SKM-1 (cell line): ENCODE measurements around the gene CYP3A4.
"Not testable (repeated sequence)": the region's sequence is repeated elsewhere in the genome, so short reads cannot be mapped to it uniquely, and the experiment has no call there.

Experiments
- DNase-seq: peaks from one replicate; lab custom pipeline; 2025; ENCODE audit not compliant: unreplicated experiment; lab: John Stamatoyannopoulos, UW

Gene CYP3A4

DNA sequence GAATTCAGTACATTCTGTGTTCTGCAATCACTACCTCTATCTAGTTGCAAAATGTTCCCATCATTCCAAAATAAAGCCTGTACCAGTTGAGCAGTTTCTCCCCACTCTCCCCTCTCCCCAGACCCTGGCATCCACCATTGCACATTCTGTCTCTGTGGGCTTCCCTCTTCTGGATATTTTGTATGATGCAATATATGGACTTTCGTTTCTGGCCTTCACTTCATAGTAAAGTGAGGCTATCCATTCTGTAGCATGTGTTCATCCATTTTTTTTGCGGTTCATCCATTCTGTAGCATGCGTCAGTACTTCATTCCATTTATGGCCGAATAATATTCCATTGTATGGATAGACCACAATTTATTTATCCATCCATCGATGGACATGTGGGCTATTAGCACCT lies 9.5 kb upstream of the CYP3A4 start:
- DNase-seq, result no peak

DNA sequence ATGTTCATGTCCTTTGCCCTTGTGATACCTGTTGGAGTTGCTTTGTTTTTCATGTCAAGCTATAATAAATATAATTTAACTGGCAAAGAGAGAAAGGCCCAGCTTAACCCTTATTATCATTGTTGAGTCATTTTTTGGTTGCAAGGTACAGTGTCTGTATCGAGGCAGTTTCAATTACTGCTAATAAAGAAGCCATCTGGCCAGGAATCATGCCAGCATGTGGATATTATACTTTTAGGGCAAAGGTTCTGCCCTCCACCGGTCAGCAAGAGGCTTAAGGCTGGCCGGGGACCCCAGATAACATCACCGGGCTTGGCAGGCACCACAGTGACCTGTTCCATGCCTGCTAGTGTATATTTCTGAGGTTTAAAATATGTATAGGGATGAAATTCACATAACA lies 9.0 kb upstream of the CYP3A4 start:
- no peak for DNase-seq

DNA sequence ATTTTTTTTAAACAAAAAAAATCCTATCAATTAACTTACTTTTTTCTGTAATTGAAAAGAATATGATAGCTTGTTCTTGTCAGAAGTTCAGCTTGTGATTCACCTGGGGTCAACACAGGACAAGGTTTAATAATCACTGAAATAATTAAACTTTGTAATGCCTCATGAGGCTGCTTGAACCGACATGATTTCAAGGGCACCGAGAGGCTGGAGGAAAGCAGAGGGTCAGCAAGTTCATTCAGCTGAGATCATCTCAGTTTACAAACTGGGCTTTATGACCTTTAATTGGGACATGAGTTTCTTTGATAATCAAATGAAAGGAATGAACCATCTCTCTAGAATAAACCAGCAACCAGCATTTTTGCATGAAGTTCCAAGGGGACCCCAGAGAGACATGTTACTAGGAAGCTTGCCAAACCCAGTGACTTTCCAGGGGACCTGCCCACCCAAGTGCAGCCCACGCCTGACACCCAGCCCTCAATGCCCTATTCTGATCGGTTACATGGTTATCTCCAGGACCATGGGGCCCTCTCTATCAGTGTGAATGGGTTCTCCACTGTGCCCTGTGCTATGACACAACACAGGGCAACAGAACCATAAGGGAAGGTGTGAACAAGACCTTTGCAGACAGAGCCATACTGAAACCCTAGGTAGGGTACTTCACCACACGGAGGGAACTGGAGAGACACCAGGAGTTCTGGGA lies 7.8 kb upstream of the CYP3A4 start:
- no peak for DNase-seq

DNA sequence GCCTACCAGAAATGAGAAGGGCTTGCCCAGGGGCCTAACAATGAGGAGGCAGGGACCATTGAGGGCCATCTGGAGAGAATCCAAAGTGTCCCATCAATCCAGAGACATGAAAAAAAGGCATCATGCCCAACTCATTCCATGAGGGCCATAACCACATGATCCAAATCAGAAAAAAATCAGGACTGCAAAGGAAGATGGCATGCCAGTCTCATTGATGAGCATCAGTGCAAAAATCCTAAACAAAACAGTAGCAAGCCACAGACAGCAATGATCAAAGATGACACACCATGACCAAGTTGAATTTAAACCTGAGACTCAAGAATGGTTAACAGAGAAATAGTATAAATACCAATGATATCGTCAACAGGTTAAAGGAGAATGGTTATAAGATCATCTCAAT lies 7.0 kb upstream of the CYP3A4 start:
- DNase-seq, result no peak

DNA sequence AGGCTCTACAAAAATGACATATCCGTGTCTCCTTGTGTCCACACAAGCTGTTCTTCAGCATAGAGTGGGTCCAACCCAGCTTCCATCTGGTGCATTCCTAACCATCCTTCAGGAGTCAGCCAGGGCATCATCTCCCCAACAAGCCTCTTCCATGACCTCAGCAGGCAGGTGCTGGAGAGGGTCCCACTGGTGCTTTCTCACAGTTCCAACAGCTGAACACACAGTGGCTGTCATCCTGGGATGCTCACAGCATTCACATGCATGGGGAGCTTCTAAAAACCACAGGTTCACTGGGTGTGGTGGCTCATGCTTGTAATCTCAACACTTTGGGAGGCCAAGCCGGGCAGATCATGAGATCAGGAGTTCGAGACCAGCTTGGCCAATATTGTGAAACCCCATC lies 6.4 kb upstream of the CYP3A4 start:
- no peak for DNase-seq

DNA sequence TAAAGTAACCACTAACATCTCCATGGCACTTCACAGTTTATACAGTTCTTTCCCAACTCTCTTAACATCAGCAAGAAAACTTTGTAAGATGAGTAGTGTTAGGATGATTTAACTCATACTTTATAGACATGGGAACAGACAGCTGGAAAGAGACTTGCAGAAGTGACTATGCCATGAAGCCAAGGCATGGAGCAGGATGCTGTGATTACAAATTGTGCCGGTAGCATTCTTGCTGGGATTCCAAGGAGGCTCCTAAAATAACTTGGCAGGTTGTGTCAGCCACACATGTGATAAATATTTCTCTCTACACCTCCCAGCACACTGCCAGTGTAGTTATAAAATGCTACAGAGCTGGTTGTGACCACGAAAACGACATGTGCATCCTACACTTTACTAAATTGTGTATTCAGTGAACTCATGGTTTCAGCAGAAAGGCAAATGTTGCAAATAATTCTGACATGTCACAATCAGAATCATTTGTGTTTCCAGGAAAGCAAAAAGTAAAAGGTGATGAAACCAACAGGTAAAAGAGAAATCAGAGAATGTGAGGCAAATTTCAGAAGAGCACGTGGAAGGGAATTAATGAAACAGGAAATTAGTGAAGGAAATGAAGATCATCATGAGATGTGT lies 5.6 kb upstream of the CYP3A4 start:
- DNase-seq, result no peak

DNA sequence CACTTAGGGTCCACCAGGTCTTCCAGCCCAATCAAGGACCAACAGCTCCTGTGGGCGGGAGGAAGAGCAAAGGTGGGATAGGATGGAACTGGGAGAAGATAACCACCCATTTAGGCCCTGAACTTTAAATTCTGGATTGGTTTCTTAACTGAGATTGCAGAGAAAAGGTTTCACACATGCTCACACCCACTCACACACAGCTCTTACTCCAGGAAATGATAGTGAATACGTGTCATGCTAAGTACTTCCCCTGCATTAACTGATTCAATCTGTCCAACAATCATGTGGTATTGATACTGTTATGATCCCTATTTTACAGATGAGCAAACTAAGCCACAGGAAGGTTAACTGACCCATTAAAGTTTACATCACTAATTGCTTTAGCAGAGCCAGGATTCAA lies 4.6 kb upstream of the CYP3A4 start:
- no peak for DNase-seq

DNA sequence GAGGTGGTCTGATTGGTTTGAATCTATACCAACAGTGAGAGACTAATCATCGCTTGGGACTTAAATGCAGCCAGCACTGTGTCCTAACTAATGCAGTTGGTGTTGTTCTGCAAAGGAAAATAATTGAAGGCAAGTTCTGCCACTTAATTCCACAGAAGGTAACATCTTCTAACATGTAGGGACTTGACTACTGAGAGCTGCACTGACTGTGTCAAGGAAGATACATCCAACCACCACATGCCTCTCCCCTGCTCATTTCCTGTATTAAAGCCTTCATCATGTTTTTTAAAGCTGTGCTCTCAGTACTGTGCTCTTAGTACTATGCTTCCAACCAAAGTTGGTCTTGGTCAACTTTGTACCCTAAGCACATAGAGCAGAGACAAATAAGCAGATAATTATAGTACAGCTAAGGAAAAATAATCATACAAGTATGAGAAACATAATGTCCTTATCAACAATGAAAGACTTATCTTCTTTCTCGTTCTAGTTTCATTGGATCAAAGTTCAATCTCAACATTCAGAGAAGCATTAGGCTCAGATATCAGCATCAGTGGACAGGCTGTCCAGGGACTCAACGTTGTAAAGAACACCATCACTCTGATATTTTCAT lies 2.8 kb upstream of the CYP3A4 start:
- no peak for DNase-seq

DNA sequence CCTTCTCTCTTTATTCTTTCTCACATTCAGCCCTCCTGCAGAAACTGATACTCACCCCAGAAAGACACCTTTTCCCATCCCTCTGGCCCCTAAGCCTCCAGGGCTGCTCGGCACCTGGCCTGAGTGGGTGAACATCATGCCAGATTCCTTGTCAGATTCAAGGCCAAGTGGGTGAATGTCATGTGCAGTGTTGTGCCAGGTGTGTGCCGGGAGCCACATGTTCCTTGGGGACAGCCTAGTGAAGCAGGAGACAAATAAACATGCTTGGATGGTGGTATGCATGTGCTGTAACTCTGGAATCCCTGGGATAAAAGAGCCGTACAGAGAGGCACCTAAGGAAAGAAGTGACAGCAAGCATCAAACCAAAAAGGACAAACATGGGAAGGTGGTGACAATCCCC lies 1.7 kb upstream of the CYP3A4 start:
- DNase-seq, result not testable (repeated sequence)

DNA sequence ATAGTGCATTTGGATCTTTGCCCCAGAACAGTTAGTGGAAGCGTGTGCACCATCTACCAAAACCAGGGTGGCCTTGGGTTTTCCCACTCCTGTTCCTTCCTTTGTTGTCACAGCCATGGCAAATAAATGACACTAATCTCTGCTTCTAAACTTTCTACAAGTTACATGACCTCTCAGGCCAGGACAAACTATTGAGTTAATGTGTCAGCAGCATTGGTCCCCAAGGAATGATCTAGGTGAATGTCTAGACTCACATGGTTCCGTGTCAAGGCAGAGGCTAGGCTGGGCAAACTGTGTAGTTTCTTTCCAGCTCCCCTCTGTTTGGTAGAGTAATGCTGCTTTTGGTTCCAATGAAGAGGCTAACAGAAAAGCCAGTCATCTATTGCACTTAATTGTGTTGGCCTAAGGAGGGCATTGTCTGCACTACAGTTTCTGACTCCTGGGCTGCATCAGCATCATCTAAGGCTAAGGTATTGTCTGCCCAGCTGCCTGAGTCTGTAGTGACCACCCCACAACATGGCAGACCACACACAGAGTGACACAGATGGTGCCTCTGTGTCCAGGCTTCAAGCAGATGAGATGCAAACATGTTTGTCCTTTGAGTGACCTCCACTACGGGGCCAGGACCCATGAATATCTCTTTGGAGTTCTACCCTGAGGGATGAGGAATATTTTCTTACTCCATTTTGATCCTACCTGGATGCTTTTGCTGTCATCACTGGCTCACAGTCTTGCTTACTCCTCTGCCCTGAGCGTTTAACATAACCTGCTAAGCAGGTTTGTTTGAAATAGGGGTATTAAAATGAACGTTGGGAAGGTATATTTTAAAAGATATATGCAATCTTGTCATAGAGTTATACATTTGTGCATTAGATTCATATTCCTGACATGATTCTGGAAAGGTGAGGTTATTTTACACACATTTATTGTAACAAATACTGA lies 1.7 kb downstream of the CYP3A4 start:
- DNase-seq, result no peak

DNA sequence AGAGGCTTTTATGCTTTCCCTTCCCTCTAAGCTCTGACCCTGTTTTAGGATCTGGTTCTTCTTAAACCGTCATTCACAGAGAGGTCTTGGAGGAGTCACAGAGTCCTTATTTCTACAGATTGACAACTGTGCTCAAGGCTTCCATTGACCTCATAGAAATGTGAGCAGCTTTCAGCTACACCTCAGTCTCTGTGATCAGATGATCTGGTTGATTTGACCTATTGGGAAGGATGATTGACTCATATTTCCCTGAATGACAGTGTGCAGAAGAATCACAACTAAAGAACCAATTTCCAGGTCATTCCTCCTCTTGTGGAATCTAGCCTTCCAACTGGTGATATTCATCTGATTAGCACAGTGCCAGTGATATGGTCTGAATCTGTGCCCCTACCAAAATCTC lies 3.4 kb downstream of the CYP3A4 start:
- DNase-seq, result no peak

DNA sequence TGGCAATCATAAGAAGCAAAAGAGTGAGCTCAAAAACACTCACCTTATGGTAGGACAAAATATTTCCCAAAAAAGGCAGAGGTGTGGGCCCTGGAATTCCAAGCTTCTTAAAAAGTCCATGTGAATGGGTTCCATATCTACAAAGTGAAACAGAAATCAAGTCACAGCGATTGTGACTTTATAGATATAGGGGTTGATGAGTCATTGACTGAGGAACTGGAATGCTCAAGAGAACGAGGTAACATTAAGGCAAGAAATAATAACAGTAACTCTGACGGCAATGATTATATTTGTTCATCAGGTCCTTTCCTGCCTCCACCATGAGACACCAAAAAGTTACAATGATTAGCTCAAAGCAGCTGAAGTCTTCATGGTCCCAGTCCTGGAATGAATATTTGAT lies 4.0 kb downstream of the CYP3A4 start:
- no peak for DNase-seq

DNA sequence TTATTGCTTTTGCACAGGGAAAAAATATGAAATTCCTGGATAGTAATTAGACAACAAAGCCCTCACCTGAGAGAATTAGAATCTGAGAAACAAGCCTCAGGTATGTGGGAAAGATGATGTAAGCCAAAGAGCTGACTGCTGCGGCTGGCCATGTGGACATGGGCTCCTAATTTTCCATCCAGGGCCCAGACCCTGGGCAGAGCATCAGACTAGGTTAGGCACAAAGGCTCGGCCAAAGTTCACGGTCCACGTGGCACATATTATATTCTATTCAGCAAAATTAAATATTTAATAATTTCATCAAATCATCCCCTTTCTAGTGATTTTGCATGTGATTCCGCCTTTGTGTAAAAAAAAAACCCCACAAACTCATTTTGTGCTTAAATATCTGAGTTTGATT lies 5.1 kb downstream of the CYP3A4 start:
- DNase-seq, result no peak

DNA sequence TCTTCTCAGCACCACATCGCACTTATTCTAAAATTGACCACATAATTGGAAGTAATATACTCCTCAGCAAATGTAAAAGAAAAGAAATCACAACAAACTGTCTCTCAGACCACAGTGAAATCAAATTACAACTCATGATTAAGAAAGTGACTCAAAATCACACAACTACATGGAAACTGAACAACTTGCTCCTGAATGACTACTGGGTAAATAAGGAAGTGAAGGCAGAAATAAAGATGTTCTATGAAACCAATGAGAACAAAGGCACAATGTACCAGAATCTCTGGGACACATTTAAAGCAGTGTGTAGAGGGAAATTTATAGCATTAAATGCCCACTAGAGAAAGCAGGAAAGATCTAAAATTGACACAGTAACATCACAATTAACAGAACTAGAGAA lies 10.6 kb downstream of the CYP3A4 start:
- DNase-seq, result not testable (repeated sequence)

DNA sequence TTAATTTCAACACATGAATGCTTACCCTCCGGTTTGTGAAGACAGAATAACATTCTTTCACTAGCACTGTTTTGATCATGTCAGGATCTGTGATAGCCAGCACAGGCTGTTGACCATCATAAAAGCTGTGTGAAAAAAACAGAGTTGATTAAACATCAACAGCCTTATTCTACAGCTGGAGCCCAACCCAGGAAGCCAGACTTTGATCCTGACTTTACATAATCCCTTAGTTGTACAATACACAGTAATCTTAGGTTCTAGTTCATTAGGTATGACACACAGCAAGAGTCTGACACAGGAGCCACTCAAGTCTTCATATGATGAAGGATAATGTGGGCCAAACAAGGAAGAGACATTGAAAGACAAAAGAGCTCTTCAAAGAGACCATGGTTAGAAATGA lies 11.4 kb downstream of the CYP3A4 start:
- DNase-seq, result no peak

DNA sequence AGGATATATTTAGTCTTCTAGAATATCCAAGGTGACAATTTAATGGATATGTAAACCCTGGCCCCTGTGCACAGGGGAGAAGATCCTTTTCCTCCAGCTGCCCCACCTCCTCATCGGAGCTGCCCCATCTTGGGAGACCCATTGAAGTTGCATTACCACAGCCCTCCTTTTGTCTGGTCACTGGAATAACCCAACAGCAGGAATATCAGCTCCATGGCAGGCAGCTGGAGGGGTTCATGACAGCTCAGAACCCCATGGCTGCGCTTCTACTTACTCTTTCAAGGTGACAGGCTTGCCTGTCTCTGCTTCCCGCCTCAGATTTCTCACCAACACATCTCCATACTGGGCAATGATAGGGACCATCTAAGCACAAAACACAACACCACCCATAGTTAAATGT lies 14.5 kb downstream of the CYP3A4 start:
- DNase-seq, result not testable (repeated sequence)

DNA sequence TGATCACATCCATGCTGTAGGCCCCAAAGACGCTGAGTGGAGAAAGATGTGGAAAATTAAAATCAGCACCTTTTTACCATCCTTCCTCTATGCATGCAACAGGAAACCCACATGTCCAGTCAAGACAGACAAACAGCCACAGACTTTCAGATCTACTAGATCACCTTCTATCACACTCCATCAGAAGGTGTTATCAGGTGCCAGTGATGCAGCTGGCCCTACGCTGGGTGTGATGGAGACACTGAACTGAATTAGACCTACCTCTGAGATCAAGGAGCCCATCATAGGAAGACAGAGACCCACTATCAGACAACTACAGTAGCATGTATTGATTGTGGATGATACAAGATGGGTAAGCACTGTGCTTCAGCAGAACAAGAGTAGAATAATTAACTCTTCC lies 15.5 kb downstream of the CYP3A4 start:
- no peak for DNase-seq

DNA sequence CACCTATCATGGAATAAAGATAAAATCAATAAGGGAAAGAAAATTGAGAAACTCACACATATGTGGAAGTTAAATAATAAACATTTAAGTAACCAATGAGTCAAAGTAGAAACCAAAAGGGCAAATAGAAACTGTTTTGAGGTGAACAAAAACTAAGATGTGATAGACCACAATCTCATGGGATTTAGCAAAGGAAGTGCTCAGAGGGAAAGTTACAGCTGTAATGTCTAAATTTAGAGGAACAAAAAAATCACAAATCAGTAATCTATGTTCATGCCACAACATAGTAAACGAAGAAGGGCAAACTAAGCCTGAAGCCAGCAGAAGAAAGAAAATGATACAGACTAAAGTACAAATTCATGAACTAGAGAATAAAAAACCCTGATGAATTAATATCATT lies 16.3 kb downstream of the CYP3A4 start:
- DNase-seq, result no peak

DNA sequence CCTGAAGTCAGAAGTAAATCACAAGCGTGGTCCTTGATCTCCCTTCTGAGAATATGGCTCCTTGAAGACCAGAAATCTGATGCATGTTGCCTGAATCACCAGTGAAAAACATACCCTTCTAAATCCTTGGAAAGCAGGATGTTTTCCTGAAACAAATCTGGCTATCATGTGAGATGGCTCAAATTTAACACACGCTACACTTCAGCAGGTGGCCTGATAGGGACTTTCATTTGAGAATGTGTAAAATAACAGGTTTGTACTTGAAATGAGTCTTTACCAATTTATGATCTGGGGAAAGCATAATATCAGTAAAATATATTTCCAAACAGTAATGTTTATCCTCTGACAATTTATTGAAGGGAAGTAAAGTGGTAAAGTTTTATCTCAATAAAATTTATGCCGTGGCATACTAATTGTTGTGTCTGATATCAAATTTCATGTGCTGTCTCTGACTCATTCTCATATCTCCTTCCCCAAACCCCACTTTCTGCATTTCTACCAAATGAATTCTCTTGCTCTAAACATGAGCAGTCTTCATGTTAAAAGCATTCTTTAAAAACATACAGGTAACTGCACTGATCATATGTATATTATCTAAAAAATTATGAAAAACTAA lies 17.4 kb downstream of the CYP3A4 start:
- no peak for DNase-seq

DNA sequence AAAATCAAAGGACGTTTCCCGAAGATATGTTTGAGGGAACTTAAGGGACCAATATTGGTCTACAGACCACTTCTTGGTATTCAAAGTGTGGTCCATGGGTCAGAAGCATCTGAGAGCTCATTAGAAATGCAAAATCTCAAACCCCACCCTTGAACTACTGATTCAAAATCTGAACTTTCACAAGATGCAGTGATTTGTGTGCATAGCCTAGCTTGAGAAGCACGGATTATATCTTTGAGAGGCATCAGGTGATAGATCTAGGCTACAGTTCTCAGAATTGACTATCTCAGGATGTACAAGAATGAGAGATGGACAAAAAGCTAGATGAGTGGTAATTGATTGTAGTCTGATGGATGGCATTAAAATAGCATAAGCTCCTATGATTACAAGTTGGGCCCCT lies 19.5 kb downstream of the CYP3A4 start:
- no peak for DNase-seq

DNA sequence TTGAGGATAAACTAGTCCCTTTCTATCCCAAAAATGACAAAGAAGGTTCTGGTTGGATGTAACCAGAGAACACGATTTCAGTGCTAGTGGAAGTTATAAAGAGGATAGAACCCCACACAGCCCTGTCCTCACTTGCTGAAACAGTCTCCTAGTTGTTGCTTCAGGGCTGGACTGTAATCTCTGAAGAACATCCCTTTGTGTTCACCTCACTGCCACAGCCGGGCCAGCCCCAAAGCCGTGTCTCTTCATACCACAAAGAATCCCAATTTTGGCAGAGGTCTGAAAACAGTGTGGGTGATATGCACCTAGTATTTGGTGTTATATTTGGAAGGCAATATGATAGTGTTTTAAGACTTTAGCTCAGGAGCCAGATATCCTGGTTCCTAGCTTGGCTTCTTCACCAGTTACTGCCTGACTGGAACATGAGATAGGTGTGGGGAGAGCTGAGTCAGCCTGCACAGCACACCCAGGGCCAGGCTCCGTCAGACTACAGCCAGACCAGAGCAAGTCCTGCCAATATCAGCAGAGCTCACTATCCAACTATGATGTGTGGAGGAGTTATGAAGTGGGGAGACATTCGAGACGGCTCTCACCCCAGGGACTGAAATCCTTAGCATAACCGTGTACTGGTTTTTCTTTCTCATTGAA lies 21.2 kb downstream of the CYP3A4 start:
- DNase-seq, result no peak
